Stimulated activated CD4-positive, alpha-beta T cell treated with anti-CD3 and anti-CD28 coated beads, Interleukin-1b, Interleukin-23, amount 100 ng/mL, for 24 hours (primary cell): ENCODE data around the gene PCDHA10.
"Not testable (repeated sequence)": the region's sequence is repeated elsewhere in the genome, so short reads cannot be mapped to it uniquely, and the experiment has no call there.

ENCODE experiments used
- DNase-seq, 4 experiments: peaks; one replicate each; pipeline ENCODE4 v3.0.0-alpha.2; 2020; ENCODE audit warnings: low read depth in 4 of 4, low spot score in 1 of 4

Gene PCDHA10

DNA sequence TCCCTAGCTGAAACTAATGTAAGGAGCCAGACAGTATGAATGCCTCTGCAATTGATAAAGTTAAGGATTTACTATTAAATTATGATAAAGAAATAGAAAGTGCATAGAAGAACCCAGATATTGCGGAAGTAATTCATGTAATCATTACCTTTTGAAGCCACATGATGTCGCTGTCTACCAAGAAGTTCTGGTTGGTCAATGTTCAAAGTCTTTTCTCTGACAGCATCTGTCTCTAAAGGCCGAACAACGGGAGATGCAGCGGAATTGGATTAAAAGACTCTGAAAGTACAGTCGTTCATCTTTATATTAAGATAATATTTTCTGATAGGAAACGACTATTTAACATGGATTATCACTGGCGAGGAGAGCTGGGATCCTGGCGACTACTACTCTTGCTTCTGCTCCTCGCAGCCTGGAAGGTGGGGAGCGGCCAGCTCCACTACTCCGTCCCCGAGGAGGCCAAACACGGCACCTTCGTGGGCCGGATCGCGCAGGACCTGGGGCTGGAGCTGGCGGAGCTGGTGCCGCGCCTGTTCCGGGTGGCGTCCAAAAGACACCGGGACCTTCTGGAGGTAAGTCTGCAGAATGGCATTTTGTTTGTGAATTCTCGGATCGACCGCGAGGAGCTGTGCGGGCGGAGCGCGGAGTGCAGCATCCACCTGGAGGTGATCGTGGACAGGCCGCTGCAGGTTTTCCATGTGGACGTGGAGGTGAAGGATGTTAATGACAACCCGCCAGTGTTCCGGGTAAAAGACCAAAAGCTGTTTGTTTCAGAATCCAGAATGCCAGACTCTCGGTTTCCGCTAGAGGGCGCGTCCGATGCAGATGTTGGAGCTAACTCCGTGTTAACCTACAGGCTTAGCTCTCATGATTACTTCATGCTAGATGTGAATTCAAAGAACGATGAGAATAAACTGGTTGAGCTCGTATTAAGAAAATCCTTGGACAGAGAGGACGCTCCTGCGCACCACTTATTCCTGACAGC lies 14.4 kb upstream of the PCDHA10 start, which contains the start of gene PCDHA8:
Gene PCDHA8 (plus strand): TSS at position 210 of the 985 bp plus-strand sequence. CDS start 135 bp downstream, at position 345.
- no peak for DNase-seq

DNA sequence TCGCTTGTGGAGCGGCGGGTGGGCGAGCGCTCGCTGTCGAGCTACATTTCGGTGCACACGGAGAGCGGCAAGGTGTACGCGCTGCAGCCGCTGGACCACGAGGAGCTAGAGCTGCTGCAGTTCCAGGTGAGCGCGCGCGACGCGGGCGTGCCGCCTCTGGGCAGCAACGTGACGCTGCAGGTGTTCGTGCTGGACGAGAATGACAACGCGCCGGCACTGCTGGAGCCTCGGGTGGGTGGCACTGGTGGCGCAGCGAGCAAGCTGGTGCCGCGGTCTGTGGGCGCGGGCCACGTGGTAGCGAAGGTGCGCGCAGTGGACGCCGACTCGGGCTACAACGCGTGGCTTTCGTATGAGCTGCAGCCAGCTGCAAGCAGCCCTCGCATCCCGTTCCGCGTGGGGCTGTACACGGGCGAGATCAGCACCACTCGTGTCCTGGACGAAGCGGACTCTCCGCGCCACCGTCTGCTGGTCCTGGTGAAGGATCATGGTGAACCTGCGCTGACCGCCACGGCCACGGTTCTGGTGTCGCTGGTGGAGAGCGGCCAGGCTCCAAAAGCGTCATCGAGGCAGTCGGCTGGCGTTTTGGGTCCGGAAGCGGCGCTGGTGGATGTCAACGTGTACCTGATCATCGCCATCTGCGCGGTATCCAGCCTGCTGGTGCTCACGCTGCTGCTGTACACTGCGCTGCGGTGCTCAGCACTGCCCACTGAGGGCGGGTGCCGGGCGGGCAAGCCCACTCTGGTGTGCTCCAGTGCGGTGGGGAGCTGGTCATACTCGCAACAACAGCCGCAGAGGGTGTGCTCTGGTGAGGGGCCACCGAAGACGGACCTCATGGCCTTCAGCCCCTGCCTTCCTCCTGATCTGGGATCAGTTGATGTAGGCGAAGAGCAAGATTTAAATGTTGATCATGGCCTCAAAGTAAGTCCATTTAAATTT lies 12.6 kb upstream of the PCDHA10 start:
- no peak for DNase-seq

DNA sequence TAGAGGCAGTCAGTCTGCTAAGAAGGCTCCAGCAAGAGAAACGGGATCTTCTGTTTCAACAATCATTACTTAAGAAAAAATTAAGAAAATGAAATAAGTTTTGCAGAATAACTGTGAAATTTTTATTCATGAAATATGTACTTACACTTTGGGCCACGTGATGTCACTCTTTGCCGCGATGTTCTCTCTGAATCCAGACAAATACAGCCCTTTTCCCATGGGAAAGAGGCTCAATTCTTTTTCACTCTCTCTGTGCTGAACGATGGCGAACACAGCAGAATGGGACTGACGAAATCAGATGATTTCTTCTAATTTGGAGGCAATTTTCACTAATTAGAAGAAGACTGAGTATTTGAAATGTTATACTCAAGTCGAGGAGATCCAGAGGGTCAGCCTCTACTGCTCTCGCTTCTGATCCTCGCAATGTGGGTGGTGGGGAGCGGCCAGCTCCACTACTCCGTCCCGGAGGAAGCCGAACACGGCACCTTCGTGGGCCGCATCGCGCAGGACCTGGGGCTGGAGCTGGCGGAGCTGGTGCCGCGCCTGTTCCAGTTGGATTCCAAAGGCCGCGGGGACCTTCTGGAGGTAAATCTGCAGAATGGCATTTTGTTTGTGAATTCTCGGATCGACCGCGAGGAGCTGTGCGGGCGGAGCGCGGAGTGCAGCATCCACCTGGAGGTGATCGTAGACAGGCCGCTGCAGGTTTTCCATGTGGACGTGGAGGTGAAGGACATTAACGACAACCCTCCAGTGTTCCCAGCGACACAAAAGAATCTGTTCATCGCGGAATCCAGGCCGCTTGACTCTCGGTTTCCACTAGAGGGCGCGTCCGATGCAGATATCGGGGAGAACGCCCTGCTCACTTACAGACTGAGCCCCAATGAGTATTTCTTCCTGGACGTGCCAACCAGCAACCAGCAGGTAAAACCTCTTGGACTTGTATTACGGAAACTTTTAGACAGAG lies 7.3 kb upstream of the PCDHA10 start, which contains the start of gene PCDHA9:
Gene PCDHA9 (plus strand): TSS at position 244 of the 964 bp plus-strand sequence. CDS start 114 bp downstream, at position 358.
- DNase-seq = not testable (repeated sequence)

DNA sequence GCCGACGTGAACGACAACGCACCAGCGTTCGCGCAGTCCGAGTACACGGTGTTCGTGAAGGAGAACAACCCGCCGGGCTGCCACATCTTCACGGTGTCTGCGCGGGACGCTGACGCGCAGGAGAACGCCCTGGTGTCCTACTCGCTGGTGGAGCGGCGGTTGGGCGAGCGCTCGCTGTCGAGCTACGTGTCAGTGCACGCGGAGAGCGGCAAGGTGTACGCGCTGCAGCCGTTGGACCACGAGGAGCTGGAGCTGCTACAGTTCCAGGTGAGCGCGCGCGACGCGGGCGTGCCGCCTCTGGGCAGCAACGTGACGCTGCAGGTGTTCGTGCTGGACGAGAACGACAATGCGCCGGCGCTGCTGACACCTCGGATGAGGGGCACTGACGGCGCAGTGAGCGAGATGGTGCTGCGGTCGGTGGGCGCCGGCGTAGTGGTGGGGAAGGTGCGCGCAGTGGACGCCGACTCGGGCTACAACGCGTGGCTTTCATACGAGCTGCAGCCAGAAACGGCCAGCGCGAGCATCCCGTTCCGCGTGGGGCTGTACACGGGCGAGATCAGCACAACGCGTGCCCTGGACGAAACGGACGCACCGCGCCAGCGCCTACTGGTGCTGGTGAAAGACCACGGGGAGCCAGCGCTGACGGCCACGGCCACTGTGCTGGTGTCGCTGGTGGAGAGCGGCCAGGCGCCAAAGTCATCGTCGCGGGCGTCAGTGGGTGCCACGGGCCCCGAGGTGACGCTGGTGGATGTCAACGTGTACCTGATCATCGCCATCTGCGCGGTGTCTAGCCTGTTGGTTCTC lies 5.7 kb upstream of the PCDHA10 start:
- DNase-seq = not testable (repeated sequence)

DNA sequence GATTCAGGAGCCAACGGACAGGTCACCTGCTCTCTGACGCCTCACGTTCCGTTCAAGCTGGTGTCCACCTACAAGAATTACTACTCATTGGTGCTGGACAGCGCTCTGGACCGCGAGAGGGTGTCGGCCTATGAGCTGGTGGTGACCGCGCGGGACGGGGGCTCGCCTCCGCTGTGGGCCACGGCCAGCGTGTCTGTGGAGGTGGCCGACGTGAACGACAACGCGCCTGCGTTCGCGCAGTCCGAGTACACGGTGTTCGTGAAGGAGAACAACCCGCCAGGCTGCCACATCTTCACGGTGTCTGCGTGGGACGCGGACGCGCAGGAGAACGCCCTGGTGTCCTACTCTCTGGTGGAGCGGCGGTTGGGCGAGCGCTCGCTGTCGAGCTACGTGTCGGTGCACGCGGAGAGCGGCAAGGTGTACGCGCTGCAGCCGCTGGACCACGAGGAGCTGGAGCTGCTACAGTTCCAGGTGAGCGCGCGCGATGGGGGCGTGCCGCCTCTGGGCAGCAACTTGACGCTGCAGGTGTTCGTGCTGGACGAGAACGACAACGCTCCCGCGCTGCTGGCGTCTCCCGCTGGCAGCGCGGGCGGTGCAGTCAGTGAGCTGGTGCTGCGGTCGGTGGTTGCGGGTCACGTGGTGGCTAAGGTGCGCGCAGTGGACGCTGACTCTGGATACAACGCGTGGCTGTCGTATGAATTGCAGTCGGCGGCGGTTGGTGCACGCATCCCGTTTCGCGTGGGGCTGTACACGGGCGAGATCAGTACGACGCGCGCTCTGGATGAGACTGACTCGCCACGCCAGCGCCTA lies 1.7 kb downstream of the PCDHA10 start:
- no peak for DNase-seq

DNA sequence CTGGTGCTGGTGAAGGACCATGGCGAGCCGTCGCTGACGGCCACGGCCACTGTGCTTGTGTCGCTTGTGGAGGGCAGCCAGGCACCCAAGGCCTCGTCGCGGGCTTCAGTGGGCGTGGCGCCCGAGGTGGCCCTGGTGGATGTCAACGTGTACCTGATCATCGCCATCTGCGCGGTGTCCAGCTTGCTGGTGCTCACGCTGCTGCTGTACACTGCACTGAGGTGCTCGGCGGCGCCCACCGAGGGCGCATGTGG lies 2.2 kb downstream of the PCDHA10 start:
- no peak for DNase-seq

DNA sequence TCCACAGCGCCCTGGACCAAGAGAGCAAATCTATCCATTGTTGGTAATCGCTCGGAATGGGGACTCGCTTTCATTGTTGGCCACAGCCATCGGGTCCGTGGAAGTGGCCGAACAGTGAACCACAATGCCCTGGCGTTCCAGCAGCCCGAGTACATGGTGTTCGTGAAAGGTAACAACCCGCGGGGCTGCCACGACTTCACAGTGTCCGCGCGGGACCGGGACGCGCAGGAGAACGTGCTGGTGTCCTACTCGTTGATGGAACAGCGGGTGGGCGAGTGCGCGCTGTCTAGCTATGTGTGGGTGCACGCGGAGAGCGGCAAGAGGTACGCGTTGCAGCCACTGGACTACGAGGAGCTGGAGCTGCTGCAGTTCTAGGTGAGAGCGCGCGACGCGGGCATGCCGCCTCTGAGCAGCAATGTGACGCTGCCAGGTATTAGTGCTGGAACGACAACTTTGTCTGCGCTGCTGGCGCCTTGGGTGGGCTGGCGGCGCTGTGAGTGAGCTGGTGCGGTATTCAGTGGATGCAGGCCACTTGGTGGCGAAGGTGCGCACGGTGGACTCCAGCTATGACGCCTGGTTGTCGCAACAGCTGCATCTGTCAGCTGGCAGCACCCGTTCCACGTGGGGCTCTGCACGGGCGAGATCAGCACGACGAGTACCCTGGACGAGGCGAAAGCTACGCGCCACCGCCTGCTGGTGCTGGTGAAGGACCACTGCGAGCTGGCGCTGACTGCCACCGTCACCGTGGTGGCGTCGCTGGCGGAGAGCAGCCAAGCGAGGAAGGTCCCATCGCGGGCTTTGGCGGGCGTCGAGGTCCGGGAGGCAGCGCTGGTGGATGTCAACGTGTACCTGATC lies 7.0 kb downstream of the PCDHA10 start:
- DNase-seq = no peak

DNA sequence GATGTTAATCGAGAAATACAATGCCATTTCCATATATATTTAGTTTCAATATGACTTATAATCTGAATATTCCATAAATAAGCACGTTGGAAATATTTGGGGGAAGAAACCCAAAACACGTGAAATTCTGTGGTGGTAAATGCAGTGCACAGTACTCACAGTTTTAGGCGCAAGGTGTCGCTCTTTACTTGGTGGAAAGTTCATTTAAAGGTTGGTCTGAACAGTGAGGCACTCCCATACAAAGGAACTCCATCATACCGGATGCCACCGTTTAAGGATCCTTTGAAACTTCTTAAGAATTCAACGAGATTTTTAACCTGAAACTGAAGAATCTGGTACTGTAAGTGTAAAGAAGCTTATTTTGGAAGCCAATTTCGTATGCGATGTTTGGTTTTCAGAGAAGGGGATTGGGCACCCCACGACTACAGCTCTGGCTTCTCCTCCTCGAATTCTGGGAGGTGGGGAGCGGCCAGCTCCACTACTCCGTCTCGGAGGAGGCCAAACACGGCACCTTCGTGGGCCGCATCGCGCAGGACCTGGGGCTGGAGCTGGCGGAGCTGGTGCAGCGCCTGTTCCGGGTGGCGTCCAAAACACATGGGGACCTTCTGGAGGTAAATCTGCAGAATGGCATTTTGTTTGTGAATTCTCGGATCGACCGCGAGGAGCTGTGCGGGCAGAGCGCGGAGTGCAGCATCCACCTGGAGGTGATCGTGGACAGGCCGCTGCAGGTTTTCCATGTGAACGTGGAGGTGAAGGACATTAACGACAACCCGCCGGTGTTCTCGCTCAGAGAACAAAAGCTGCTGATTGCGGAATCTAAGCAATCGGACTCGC lies 13.2 kb downstream of the PCDHA10 start, which contains the start of gene PCDHA11:
Gene PCDHA11 (plus strand): TSS at position 237 of the 834 bp plus-strand sequence. CDS start 147 bp downstream, at position 384.
- no peak for DNase-seq

DNA sequence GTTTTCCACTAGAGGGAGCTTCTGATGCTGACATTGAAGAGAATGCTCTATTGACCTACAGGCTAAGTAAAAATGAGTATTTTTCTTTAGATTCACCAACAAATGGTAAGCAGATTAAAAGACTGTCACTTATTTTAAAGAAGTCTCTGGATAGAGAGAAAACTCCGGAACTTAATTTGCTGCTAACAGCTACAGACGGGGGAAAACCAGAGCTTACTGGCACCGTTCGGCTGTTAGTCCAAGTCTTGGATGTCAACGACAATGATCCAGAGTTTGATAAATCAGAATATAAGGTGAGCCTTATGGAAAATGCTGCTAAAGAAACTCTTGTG lies 13.8 kb downstream of the PCDHA10 start:
- no peak for DNase-seq

DNA sequence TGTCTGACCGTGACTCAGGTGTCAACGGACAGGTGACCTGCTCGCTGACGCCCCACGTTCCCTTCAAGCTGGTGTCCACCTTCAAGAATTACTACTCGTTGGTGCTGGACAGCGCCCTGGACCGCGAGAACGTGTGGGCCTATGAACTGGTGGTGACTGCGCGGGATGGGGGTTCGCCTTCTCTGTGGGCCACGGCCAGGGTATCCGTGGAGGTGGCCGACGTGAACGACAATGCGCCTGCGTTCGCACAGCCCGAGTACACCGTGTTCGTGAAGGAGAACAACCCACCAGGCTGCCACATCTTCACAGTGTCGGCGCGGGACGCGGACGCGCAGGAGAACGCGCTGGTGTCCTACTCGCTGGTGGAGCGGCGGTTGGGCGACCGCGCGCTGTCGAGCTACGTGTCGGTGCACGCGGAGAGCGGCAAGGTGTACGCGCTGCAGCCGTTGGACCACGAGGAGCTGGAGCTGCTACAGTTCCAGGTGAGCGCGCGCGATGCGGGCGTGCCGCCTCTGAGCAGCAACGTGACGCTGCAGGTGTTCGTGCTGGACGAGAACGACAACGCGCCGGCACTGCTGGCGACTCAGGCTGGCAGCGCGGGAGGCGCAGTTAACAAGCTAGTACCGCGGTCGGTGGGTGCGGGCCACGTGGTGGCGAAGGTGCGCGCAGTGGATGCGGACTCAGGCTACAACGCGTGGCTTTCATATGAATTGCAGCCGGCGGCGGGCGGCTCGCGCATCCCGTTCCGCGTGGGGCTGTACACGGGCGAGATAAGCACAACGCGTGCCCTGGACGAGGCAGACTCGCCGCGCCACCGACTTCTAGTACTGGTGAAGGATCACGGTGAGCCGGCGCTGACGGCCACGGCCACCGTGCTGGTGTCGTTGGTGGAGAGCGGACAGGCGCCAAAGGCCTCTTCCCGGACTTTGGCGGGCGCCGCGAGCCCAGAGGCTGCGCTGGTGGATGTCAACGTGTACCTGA lies 14.8 kb downstream of the PCDHA10 start:
- DNase-seq = no peak

DNA sequence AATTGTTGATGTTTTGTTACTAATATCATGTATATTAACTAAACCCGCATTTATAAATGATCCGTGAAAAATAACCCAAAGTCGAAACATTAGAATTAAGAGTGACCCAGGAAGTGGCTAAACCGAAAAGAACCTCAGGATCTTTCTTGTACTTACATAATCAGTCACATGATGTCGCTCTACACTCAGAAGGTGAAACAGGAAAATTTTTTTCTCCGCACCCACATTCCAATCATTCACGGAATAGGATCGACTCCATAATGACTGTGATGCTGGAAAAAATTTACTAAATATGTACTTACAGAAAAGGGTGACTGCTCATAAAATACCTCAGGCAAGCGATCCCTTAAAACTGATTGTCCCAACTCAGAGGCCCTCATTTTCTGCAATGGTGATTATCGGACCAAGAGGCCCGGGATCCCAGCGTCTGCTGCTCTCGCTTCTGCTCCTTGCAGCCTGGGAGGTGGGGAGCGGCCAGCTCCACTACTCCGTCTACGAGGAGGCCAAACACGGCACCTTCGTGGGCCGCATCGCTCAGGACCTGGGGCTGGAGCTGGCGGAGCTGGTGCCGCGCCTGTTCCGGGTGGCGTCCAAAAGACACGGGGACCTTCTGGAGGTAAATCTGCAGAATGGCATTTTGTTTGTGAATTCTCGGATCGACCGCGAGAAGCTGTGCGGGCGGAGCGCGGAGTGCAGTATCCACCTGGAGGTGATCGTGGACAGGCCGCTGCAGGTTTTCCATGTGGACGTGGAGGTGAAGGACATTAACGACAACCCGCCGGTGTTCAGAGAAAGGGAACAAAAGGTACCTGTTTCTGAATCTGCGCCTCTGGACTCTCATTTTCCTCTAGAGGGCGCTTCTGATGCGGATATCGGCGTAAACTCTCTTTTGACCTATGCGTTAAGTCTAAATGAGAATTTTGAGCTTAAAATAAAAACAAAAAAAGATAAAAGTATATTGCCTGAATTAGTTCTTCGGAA lies 19.7 kb downstream of the PCDHA10 start, which contains the start of gene PCDHA12:
Gene PCDHA12 (plus strand): TSS at position 224 of the 981 bp plus-strand sequence. CDS start 165 bp downstream, at position 389.
- no peak for DNase-seq

DNA sequence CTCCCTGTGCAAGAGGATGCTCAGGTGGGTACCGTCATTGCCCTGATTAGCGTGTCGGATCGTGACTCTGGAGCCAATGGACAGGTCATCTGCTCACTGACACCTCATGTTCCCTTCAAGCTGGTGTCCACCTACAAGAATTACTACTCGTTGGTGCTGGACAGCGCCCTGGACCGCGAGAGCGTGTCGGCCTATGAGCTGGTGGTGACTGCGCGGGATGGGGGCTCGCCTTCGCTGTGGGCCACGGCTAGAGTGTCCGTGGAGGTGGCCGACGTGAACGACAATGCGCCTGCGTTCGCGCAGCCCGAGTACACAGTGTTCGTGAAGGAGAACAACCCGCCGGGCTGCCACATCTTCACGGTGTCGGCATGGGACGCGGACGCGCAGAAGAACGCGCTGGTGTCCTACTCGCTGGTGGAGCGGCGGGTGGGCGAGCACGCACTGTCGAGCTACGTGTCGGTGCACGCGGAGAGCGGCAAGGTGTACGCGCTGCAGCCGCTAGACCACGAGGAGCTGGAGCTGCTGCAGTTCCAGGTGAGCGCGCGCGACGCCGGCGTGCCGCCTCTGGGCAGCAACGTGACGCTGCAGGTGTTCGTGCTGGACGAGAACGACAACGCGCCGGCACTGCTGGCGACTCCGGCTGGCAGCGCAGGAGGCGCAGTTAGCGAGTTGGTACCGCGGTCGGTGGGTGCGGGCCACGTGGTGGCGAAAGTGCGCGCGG lies 21.0 kb downstream of the PCDHA10 start:
- not testable (repeated sequence) for DNase-seq

DNA sequence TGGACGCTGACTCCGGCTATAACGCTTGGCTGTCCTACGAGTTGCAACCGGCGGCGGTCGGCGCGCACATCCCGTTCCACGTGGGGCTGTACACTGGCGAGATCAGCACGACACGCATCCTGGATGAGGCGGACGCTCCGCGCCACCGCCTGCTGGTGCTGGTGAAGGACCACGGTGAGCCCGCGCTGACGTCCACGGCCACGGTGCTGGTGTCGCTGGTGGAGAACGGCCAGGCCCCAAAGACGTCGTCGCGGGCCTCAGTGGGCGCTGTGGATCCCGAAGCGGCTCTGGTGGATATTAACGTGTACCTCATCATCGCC lies 21.5 kb downstream of the PCDHA10 start:
- DNase-seq = no peak
